Neuronal stem cell (in vitro differentiated cells): Measurements from ENCODE around the gene ZNF407.

Source experiments
- DNase-seq: peaks from one replicate; pipeline ENCODE4 v3.0.0-alpha.2; 2013; ENCODE audit warnings: low spot score
- H2AFZ ChIP-seq: one replicate; pipeline ENCODE4 v1.6.1; 2013; ENCODE audit warnings: mild to moderate bottlenecking, low read length, inconsistent platforms
- H2AK5ac ChIP-seq: 2 replicates; pipeline ENCODE4 v1.6.1; 2013; ENCODE audit warnings: low read depth, mild to moderate bottlenecking, inconsistent platforms, low read length, moderate library complexity, mixed read lengths
- H2BK120ac ChIP-seq: 2 replicates; pipeline ENCODE4 v1.6.1; 2013; ENCODE audit warnings: low read depth, mild to moderate bottlenecking, inconsistent platforms, low read length, moderate library complexity, mixed read lengths
- H2BK12ac ChIP-seq: one replicate; pipeline ENCODE4 v1.6.1; 2013; ENCODE audit warnings: low read length, inconsistent platforms
- H2BK15ac ChIP-seq: 2 replicates; pipeline ENCODE4 v1.6.1; 2013; ENCODE audit warnings: mild to moderate bottlenecking, low read length, inconsistent platforms, mixed read lengths
- H2BK5ac ChIP-seq: one replicate; pipeline ENCODE4 v1.6.1; 2013; ENCODE audit warnings: inconsistent platforms, mild to moderate bottlenecking, low read length, moderate library complexity
- H3K14ac ChIP-seq: one replicate; pipeline ENCODE4 v1.6.1; 2013; ENCODE audit warnings: low read length, inconsistent platforms
- H3K18ac ChIP-seq: 2 replicates; pipeline ENCODE4 v1.6.1; 2013; ENCODE audit warnings: low read length, inconsistent platforms
- H3K23ac ChIP-seq: 2 replicates; pipeline ENCODE4 v1.6.1; 2013; ENCODE audit warnings: low read depth, mild to moderate bottlenecking, mixed read lengths, low read length, inconsistent platforms; ENCODE audit not compliant: poor library complexity
- H3K27ac ChIP-seq: replicated peaks from 3 replicates; pipeline ENCODE4 v1.5.1; 2013; ENCODE audit warnings: low read length, inconsistent platforms
- H3K27me3 ChIP-seq, 3 experiments: 2 replicates each; pipeline ENCODE4 v1.6.1; 2013; ENCODE audit warnings: low read length in 3 of 3, mild to moderate bottlenecking in 2 of 3, inconsistent platforms in 1 of 3, low read depth in 1 of 3, mixed read lengths in 1 of 3, moderate library complexity in 1 of 3; ENCODE audit not compliant: control insufficient read depth in 3 of 3, insufficient read depth in 3 of 3
- H3K36me3 ChIP-seq, 2 donors: replicated peaks in 1 of 2; 2 replicates each; pipeline ENCODE4 v1.6.1; 2013; ENCODE audit warnings: low read length in 2 of 2; ENCODE audit not compliant: control insufficient read depth in 2 of 2, insufficient read depth in 2 of 2
- H3K4ac ChIP-seq: 2 replicates; pipeline ENCODE4 v1.6.1; 2013; ENCODE audit warnings: inconsistent platforms, mild to moderate bottlenecking, low read length, moderate library complexity
- H3K4me1 ChIP-seq, 2 donors: 1 replicate in 1 of 2; 2 replicates in 1 of 2; pipeline ENCODE4 v1.6.1; 2013; ENCODE audit warnings: low read length in 2 of 2, low read depth in 1 of 2; ENCODE audit not compliant: control insufficient read depth in 2 of 2, insufficient read depth in 1 of 2
- H3K4me2 ChIP-seq: one replicate; pipeline ENCODE4 v1.6.1; 2013; ENCODE audit warnings: mild to moderate bottlenecking, low read length, inconsistent platforms; ENCODE audit not compliant: insufficient read depth, poor library complexity, severe bottlenecking
- H3K4me3 ChIP-seq, 2 donors: 2 replicates each; pipeline ENCODE4 v1.5.1; 2013; ENCODE audit warnings: low read length in 2 of 2, mild to moderate bottlenecking in 2 of 2, inconsistent platforms in 1 of 2, moderate library complexity in 1 of 2
- H3K79me1 ChIP-seq: one replicate; pipeline ENCODE4 v1.6.1; 2013; ENCODE audit warnings: low read depth, mild to moderate bottlenecking, inconsistent platforms, low read length, moderate library complexity
- H3K9ac ChIP-seq: one replicate; pipeline ENCODE4 v1.6.1; 2013; ENCODE audit warnings: mild to moderate bottlenecking, low read depth, low read length, inconsistent platforms; ENCODE audit not compliant: poor library complexity
- H3K9me3 ChIP-seq, 2 donors: replicated peaks in 1 of 2; 2 replicates each; pipeline versions ENCODE3 to v1.6.1; 2013; ENCODE audit warnings: low read length in 2 of 2, mild to moderate bottlenecking in 2 of 2, inconsistent platforms in 1 of 2, low read depth in 1 of 2, mixed read lengths in 1 of 2, moderate library complexity in 1 of 2; ENCODE audit not compliant: control insufficient read depth in 2 of 2, insufficient read depth in 1 of 2
- H4K8ac ChIP-seq: one replicate; pipeline ENCODE4 v1.6.1; 2013; ENCODE audit warnings: low read depth, mild to moderate bottlenecking, inconsistent platforms, low read length, moderate library complexity
- H4K91ac ChIP-seq: one replicate; pipeline ENCODE4 v1.6.1; 2013; ENCODE audit warnings: low read length, low read depth, mild to moderate bottlenecking, inconsistent platforms; ENCODE audit not compliant: poor library complexity
- WGBS, 2 donors: extraction: QIAGEN DNeasy Blood & Tissue Kit; methylation state at CpG; one replicate each; pipeline ENCODE4 v1.1.7; 2013; ENCODE audit warnings: missing lambda C conversion rate in 2 of 2, mixed read lengths in 1 of 2; ENCODE audit not compliant: insufficient read length in 2 of 2, insufficient replicate concordance in 1 of 2; ENCODE audit errors: extremely low coverage in 2 of 2; 5-methylcytosine and 5-hydroxymethylcytosine counted together

Gene ZNF407

DNA sequence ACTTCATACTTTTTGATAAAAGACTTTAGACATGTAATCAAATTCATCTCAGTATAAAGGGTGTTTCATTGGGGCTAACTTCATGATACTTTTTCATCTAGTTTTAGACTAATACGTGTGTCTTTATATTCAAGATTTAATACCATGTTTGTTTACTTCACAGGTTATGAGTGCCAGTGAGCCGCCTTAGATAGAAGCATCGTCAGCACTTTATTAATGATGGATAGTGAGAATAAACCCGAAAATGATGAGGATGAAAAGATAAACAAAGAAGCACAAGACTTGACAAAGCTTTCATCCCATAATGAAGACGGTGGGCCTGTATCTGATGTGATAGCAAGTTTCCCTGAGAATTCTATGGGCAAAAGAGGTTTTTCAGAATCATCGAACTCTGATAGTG lies 33.1 kb downstream of the ZNF407 start:
- WGBS, 2 donors, result no CpG with 5 or more reads among the region's 6 CpGs
- no peak overlapping the region for H3K4me3 ChIP-seq

GRCh38 chr18:74631212-74631611 lies 33.5 kb downstream of the ZNF407 start:
- no peak overlapping the region for H2BK12ac ChIP-seq
- H3K14ac ChIP-seq, result no peak overlapping the region
- H3K27me3 ChIP-seq, result no peaks in the 10 kb centered on the region
- no peaks in the 10 kb centered on the region for H3K9me3 ChIP-seq
- H3K4me3 ChIP-seq, result no peak overlapping the region
- no CpG with 5 or more reads among the region's 2 CpGs for WGBS, 2 donors
- no peak overlapping the region for H4K8ac ChIP-seq
- H2BK15ac ChIP-seq, result no peak overlapping the region
- H2AK5ac ChIP-seq, result no peak overlapping the region
- no peak overlapping the region for H3K4ac ChIP-seq
- H3K27ac ChIP-seq, result no peak overlapping the region
- no peaks in the 10 kb centered on the region for H3K4me1 ChIP-seq
- H3K9ac ChIP-seq, result no peak overlapping the region
- H3K18ac ChIP-seq, result no peak overlapping the region
- no peak overlapping the region for H4K91ac ChIP-seq
- H2AFZ ChIP-seq, result no peak overlapping the region
- DNase-seq, result no peak
- no peak overlapping the region for H2BK5ac ChIP-seq
- H3K23ac ChIP-seq, result no peak overlapping the region
- no peaks in the 10 kb centered on the region for H3K79me1 ChIP-seq
- peaks cover 0 to 26% of the 10 kb centered on the region in 2 donors for H3K36me3 ChIP-seq
- H2BK120ac ChIP-seq, result no peak overlapping the region
- H3K4me2 ChIP-seq, result no peak overlapping the region

More for the DNA sequence above, 33.1 kb downstream of the ZNF407 start:
- no peak overlapping the region for H2AK5ac ChIP-seq
- no peak overlapping the region for H3K23ac ChIP-seq
- no peak overlapping the region for H3K14ac ChIP-seq
- no peak for DNase-seq
- H3K9ac ChIP-seq, result no peak overlapping the region
- no peak overlapping the region for H3K4ac ChIP-seq
- H2AFZ ChIP-seq, result no peak overlapping the region
- no peaks in the 10 kb centered on the region for H3K27me3 ChIP-seq
- H4K8ac ChIP-seq, result no peak overlapping the region
- no peak overlapping the region for H2BK5ac ChIP-seq
- H3K18ac ChIP-seq, result no peak overlapping the region
- no peak overlapping the region for H2BK12ac ChIP-seq
- H3K9me3 ChIP-seq, result no peaks in the 10 kb centered on the region
- no peaks in the 10 kb centered on the region for H3K4me1 ChIP-seq
- no peak overlapping the region for H2BK15ac ChIP-seq
- H2BK120ac ChIP-seq, result no peak overlapping the region
- no peak overlapping the region for H3K4me2 ChIP-seq
- no peak overlapping the region for H3K27ac ChIP-seq
- H3K36me3 ChIP-seq, result peaks cover 0 to 26% of the 10 kb centered on the region in 2 donors
- H3K79me1 ChIP-seq, result no peaks in the 10 kb centered on the region
- no peak overlapping the region for H4K91ac ChIP-seq

- no peaks in the 10 kb centered on the region for H3K79me1 ChIP-seq
- H2BK5ac ChIP-seq, result no peak overlapping the region
- H3K4me1 ChIP-seq, result no peaks in the 10 kb centered on the region
- WGBS, 2 donors, result no CpG with 5 or more reads among the region's 13 CpGs
- no peak overlapping the region for H3K4me3 ChIP-seq
- DNase-seq, result no peak
- peaks cover 0 to 26% of the 10 kb centered on the region in 2 donors for H3K36me3 ChIP-seq
- no peak overlapping the region for H2BK15ac ChIP-seq
- H3K18ac ChIP-seq, result no peak overlapping the region
- H2AFZ ChIP-seq, result no peak overlapping the region
- H2BK12ac ChIP-seq, result no peak overlapping the region
- H3K9me3 ChIP-seq, result no peaks in the 10 kb centered on the region
- H3K14ac ChIP-seq, result no peak overlapping the region
- H3K27ac ChIP-seq, result no peak overlapping the region
- H3K4ac ChIP-seq, result no peak overlapping the region
- no peak overlapping the region for H4K91ac ChIP-seq
- H3K27me3 ChIP-seq, result no peaks in the 10 kb centered on the region
- H3K9ac ChIP-seq, result no peak overlapping the region
- no peak overlapping the region for H3K23ac ChIP-seq
- no peak overlapping the region for H2AK5ac ChIP-seq
- no peak overlapping the region for H2BK120ac ChIP-seq
- no peak overlapping the region for H4K8ac ChIP-seq
- H3K4me2 ChIP-seq, result no peak overlapping the region
These were observed 34.1 kb downstream of the ZNF407 start for GRCh38 chr18:74631623-74632350.

DNA sequence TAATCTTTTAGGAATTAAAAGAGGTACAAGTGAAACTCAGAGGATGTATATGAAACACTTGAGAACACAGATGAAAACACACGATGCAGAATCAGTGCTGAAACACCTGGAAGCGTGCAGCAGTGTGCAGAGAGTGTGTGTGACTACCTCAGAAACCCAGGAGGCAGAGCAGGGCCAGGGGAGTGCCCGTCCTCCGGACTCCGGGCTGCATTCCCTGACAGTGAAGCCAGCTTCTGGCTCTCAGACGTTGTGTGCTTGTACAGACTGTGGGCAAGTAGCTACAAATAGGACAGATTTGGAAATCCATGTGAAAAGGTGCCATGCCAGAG lies 34.6 kb downstream of the ZNF407 start:
- Histone ChIP-seq H3K9ac (no peak overlapping the region), H4K8ac (no peak overlapping the region), H3K18ac (no peak overlapping the region), H3K27ac (no peak overlapping the region), H3K4me2 (no peak overlapping the region), H3K4ac (no peak overlapping the region), H2BK15ac (no peak overlapping the region), H3K14ac (no peak overlapping the region), H3K36me3 (peaks cover 0 to 26% of the 10 kb centered on the region in 2 donors), H2AFZ (no peak overlapping the region), H3K23ac (no peak overlapping the region), H3K4me3 (no peak overlapping the region), H3K4me1 (no peaks in the 10 kb centered on the region), H2BK12ac (no peak overlapping the region), H3K27me3 (no peaks in the 10 kb centered on the region), H2AK5ac (no peak overlapping the region), H3K9me3 (no peaks in the 10 kb centered on the region), H4K91ac (no peak overlapping the region), H2BK120ac (no peak overlapping the region), H2BK5ac (no peak overlapping the region), H3K79me1 (no peaks in the 10 kb centered on the region)
- WGBS, 2 donors, result no CpG with 5 or more reads among the region's 6 CpGs
- no peak for DNase-seq
